ENCODE results near the gene SLC2A1.

The SLC2A1 gene

GRCh38 chr1:42941640-42942330, 16.9 kb downstream of the SLC2A1 start:
- H3K27me3 ChIP-seq (ENCODE audit: control insufficient read depth, insufficient read depth, low read length) = no peaks in the 10 kb centered on the region
- no peaks in the 10 kb centered on the region for H3K36me3 ChIP-seq (ENCODE audit: control insufficient read depth, insufficient read depth, low read length)
- H3K4me1 ChIP-seq = peaks cover 42% of the 10 kb centered on the region
- H3K27ac ChIP-seq = no peak overlapping the region
- TF ChIP-seq CTCF (IDR thresholded peaks at IDR 0.05) = no peak
- H3K4me3 ChIP-seq (ENCODE audit: low read depth, low read length) = no peak overlapping the region
- no peak overlapping the region for H2AFZ ChIP-seq
- H3K79me2 ChIP-seq = peaks cover 18% of the 10 kb centered on the region
- no peak overlapping the region for H3K9ac ChIP-seq
- H3K4me2 ChIP-seq (ENCODE audit: low read length) = no peak overlapping the region
- H3K9me3 ChIP-seq (ENCODE audit: control insufficient read depth, low read length) = no peaks in the 10 kb centered on the region

DNA sequence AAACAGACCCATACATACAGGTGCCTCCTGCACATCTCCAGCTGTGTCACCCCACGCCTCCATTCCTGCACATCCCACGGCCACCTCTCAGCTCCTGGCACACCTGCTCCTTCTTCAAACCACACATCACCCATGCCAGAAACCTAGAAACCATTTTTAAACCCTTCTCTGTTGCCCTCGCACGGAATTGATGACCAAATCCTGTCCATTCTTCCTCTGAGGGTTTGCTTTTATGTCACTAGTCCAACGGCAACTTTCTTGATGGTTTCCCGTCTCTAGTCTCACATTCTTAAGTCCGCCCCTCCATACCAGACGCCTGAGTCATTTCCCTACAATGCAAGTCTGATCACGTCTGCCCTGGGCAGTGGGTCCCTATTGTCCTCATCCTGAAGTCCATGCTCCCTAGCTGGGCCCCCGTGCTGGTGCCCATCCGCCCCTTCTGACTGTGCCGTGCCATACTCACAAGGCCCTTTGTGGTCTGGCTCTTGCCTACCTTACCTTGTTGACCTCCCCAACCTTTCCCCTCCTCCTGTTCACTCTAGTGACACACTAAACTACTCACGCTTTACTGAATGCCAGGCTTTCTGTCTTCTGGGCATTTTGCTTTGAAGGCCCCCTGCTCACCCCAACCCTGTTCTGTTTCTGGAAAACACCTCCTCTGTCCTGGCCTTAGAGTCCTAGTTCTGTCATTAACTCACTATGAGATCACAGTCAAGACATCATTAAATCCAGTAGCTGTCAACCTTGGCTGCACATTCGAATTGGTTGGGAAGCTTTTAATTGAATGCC, 17.6 kb downstream of the SLC2A1 start:
- no peak for TF ChIP-seq CTCF (IDR thresholded peaks at IDR 0.05)
- Histone ChIP-seq H3K79me2 (peaks cover 20% of the 10 kb centered on the region), H3K4me3 (ENCODE audit: low read depth, low read length) (no peak overlapping the region), H2AFZ (no peak overlapping the region), H3K27ac (no peak overlapping the region), H3K4me2 (ENCODE audit: low read length) (no peak overlapping the region), H3K9me3 (ENCODE audit: control insufficient read depth, low read length) (no peaks in the 10 kb centered on the region), H3K9ac (no peak overlapping the region), H3K27me3 (ENCODE audit: control insufficient read depth, insufficient read depth, low read length) (no peaks in the 10 kb centered on the region), H3K4me1 (peaks cover 44% of the 10 kb centered on the region), H3K36me3 (ENCODE audit: control insufficient read depth, insufficient read depth, low read length) (no peaks in the 10 kb centered on the region)

- Histone ChIP-seq H3K4me2 (ENCODE audit: low read length) (no peak overlapping the region), H3K36me3 (ENCODE audit: control insufficient read depth, insufficient read depth, low read length) (no peaks in the 10 kb centered on the region), H3K4me1 (peaks cover 30% of the 10 kb centered on the region), H3K9me3 (ENCODE audit: control insufficient read depth, low read length) (no peaks in the 10 kb centered on the region), H3K79me2 (peaks cover 30% of the 10 kb centered on the region), H2AFZ (no peak overlapping the region), H3K27ac (no peak overlapping the region), H3K9ac (no peak overlapping the region), H3K27me3 (ENCODE audit: control insufficient read depth, insufficient read depth, low read length) (no peaks in the 10 kb centered on the region), H3K4me3 (ENCODE audit: low read depth, low read length) (no peak overlapping the region)
- TF ChIP-seq CTCF (IDR thresholded peaks at IDR 0.05) = no peak
Measured at GRCh38 chr1:42938645-42939615, 19.7 kb downstream of the SLC2A1 start.

DNA sequence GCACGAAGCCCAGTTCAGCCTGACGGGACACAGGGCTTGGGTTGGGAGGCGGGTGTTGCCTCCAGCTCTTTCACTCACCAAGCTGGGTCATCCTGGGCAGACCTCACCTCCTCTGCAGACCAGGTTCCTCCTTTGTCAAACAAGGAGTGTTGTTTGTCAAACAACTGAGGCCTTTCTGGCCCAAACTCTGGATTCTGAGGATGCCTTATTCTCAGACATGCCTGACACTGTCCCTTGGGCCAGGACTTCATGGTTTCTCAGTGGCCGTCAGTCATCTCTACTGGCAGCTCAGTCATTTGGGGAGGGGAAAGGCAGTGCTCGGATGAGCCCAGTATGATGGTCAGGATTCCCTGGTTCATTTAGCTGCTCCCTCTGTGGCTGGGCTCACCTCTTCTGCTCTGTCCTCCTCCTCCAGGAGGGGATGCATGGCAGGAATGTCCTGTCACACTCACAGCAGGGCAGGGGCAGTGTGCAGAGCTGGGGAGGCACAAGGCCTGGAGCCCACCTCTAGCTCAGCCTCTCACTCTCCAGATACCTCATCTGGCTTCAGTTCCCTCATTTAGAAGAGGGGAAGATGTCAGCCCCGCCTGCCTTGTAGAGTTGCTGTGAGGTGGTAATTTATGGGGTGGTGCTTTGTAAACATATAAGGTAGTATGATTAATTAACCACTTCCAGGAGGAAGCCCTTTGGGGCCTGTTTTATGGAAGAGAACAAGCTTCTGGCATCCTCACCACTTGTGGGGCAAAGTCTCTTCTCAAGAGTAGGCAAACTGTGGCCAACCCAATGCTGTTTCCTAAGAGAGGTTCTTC, 20.6 kb downstream of the SLC2A1 start:
- no peak overlapping the region for H3K4me2 ChIP-seq (ENCODE audit: low read length)
- H3K36me3 ChIP-seq (ENCODE audit: control insufficient read depth, insufficient read depth, low read length) = no peaks in the 10 kb centered on the region
- no peak overlapping the region for H3K27ac ChIP-seq
- H3K79me2 ChIP-seq = peaks cover 30% of the 10 kb centered on the region
- H3K9me3 ChIP-seq (ENCODE audit: control insufficient read depth, low read length) = no peaks in the 10 kb centered on the region
- no peak overlapping the region for H3K9ac ChIP-seq
- TF ChIP-seq CTCF (IDR thresholded peaks at IDR 0.05) = no peak
- peaks cover 25% of the 10 kb centered on the region for H3K4me1 ChIP-seq
- H3K27me3 ChIP-seq (ENCODE audit: control insufficient read depth, insufficient read depth, low read length) = no peaks in the 10 kb centered on the region
- H3K4me3 ChIP-seq (ENCODE audit: low read depth, low read length) = no peak overlapping the region
- no peak overlapping the region for H2AFZ ChIP-seq

Measured in parathyroid adenoma (tissue), 2 donors.